Choroid plexus epithelial cell (primary cell): ENCODE results near the gene SLAMF7.

Source experiments
- DNase-seq: peaks from one replicate; pipeline ENCODE4 v3.0.0-alpha.2; 2010; ENCODE audit warnings: low read depth
- H3K4me3 ChIP-seq: 2 replicates; pipeline ENCODE4 v1.5.1; 2011; ENCODE audit warnings: low read depth, mild to moderate bottlenecking, control low read depth, low read length, moderate library complexity
- TF ChIP-seq, protein P1 (sequence below): conservative IDR thresholded peaks from 2 replicates; pipeline ENCODE4 v1.5.1; 2011; ENCODE audit warnings: low read depth, mild to moderate bottlenecking, control low read depth, inconsistent platforms, low read length, moderate library complexity

The SLAMF7 gene

GRCh38 chr1:160758521-160758920, 19.5 kb downstream of the SLAMF7 start:
- no peak for DNase-seq
- TF ChIP-seq, protein P1, sequence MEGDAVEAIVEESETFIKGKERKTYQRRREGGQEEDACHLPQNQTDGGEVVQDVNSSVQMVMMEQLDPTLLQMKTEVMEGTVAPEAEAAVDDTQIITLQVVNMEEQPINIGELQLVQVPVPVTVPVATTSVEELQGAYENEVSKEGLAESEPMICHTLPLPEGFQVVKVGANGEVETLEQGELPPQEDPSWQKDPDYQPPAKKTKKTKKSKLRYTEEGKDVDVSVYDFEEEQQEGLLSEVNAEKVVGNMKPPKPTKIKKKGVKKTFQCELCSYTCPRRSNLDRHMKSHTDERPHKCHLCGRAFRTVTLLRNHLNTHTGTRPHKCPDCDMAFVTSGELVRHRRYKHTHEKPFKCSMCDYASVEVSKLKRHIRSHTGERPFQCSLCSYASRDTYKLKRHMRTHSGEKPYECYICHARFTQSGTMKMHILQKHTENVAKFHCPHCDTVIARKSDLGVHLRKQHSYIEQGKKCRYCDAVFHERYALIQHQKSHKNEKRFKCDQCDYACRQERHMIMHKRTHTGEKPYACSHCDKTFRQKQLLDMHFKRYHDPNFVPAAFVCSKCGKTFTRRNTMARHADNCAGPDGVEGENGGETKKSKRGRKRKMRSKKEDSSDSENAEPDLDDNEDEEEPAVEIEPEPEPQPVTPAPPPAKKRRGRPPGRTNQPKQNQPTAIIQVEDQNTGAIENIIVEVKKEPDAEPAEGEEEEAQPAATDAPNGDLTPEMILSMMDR, result no peak

GRCh38 chr1:160759740-160760139, 20.7 kb downstream of the SLAMF7 start:
- no peak for DNase-seq
- TF ChIP-seq, protein P1, result no peak
- H3K4me3 ChIP-seq, result no peak overlapping the region

More at GRCh38 chr1:160758521-160758920, 19.5 kb downstream of the SLAMF7 start:
- H3K4me3 ChIP-seq, result no peak overlapping the region

DNA sequence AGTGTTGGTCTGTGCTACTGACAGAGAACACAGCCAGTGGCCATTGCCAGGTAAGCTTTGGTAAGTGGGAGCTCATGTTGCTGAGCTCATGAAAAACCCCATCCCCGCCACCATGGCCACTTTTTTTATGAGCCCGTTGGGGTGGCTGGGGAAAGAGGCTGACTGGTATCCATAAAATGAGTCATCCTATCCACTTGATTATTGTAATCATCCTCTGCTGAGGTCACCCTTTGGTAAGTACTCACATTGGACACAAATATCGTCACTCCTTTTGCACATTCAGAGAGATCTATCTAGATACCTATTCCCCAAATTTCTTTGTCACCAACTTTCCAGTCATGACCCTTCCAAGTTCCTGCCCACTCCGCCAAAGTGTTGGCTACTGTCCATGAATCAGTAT, 22.0 kb downstream of the SLAMF7 start:
- no peak overlapping the region for H3K4me3 ChIP-seq
- TF ChIP-seq, protein P1, result no peak
- no peak for DNase-seq

DNA sequence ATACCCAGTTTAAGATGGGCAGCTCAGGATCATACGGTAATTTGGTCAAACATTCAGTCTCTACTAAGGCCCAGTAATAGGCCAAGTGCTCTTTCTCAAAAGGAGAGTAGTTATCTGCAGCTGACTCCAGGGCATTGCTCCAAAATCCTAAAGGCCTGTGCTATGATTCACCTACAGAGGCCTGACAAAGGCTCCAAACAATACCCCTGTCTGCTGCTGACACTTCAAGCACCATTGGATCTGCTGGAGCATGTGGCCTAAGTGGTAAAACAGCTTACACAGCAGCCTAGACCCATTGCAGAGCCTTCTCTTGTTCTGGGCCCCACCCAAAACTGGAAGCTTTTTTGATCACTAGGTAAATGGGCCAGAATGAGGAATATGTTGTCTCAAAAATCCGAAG, 22.8 kb downstream of the SLAMF7 start:
- H3K4me3 ChIP-seq, result no peak overlapping the region
- TF ChIP-seq, protein P1, result no peak
- DNase-seq, result no peak

- no peak for DNase-seq
- H3K4me3 ChIP-seq, result no peak overlapping the region
- TF ChIP-seq, protein P1, result no peak
Observed at GRCh38 chr1:160763993-160764392, 24.9 kb downstream of the SLAMF7 start.

DNA sequence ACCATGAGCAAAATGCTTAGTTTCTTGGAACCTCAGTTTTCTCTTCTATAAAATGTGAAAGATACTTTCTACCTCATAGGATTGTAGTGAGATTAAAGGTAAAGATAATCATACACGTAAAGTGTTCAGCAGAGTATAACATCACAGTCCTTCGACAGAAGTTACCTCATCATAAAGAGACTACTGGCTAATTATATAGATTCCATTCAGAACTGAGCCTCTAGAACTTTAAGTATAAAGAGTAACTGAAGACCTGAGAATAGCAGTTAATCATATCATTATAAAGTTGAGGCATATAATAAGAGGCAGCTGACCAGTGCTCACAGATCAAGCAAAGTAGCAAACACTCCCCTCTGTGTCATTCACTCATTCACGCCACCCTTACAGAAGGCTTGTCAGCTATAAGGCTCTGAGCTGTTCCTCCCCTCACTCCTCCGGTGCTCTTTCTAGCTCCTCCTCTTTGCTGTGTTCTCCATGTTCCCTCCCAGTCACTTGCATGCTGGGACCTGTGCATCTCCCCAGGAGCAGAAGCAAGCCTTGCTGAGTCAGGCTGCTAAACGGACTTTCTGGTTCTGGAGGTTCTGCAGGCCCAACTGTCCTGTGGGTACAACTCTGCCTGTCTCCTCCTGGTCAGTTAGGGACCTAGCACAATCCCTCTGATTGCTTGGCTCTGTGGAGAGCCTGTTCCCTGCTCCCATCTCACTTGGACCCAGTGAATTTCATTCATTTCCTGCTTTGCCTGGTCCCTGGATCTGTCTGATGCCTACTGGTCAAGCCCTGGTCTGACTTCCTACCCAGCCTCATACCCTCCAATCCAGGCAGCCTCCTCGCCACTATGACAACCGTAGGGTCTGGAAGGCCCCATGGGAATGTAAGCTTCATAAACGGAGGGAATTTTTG, 28.6 kb downstream of the SLAMF7 start:
- H3K4me3 ChIP-seq, result no peak overlapping the region
- no peak for DNase-seq
- TF ChIP-seq, protein P1, result no peak

DNA sequence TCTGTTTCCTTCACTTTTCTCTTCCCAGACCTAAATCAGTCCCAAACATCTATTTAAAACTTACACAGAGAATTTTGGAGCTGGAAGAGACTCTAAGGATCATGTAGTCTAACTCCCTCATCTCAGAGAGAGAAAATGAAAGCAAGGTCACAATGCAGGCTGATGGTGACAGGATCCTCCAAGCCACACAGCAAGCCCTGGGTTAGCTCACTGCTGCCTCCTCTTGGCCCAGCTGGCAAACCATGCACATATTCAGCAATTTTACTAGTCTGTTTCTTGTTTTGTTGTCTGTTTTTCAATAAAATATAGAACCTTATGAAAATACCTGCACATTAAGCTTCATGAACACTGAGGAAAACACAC, 29.2 kb downstream of the SLAMF7 start:
- H3K4me3 ChIP-seq, result no peak overlapping the region
- DNase-seq, result peak; percentile 42
- TF ChIP-seq, protein P1, result peak; percentile 67
